DMS79 treated with DMSO at 0.1 percent for 48 hours (cell line): ENCODE measurements around the gene GUCY1A1.

Source experiments
- DNase-seq: peaks from one replicate; lab custom pipeline; 2025; lab: John Stamatoyannopoulos, UW

The GUCY1A1 gene

GRCh38 chr4:155741546-155741945 is 74.9 kb downstream of the GUCY1A1 start:
- DNase-seq = no peak

GRCh38 chr4:155742310-155743015 is 75.8 kb downstream of the GUCY1A1 start:
- no peak for DNase-seq

- no peak for DNase-seq
These were observed 79.3 kb downstream of the GUCY1A1 start for GRCh38 chr4:155745984-155746383.

DNA sequence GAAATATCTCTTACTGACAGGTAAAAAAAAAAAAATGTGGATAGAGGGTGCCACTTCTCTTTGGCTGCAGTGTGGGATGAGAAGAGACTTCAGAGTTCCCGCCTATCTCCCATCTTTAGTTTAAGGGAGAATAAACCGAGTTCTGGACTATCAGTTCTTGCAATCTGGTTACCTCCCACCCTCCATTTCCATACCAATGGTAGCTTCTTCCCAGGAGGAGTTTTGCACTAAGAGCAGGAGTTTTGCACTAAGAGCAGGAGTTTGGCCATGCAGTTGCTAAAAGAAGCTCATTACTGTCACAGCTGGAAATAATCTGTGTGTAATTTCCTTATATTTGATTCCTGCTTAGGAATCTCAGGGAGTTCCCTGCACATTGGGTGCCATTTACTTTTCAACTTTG is 81.4 kb downstream of the GUCY1A1 start:
- DNase-seq = no peak

GRCh38 chr4:155749041-155749440 is 82.4 kb downstream of the GUCY1A1 start:
- DNase-seq = no peak

DNA sequence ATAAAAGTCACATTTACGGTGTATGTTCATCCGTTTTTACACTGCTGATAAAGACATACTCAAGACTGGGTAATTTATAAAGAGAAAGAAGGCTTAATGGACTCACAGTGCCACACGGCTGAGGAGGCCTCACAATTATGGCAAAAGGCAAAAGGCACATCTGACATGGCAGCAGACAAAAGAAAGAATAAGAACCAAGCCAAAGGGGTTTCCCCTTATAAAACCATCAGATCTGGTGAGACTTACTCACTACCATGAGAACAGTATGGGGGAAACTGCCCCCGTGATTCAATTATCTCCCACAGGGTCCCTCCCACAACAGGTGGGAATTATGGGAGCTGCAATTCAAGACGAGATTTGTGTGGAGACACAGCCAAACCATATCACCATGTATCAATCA is 84.9 kb downstream of the GUCY1A1 start:
- DNase-seq = no peak

- no peak for DNase-seq
These were observed 91.2 kb downstream of the GUCY1A1 start for GRCh38 chr4:155757745-155758265.

DNA sequence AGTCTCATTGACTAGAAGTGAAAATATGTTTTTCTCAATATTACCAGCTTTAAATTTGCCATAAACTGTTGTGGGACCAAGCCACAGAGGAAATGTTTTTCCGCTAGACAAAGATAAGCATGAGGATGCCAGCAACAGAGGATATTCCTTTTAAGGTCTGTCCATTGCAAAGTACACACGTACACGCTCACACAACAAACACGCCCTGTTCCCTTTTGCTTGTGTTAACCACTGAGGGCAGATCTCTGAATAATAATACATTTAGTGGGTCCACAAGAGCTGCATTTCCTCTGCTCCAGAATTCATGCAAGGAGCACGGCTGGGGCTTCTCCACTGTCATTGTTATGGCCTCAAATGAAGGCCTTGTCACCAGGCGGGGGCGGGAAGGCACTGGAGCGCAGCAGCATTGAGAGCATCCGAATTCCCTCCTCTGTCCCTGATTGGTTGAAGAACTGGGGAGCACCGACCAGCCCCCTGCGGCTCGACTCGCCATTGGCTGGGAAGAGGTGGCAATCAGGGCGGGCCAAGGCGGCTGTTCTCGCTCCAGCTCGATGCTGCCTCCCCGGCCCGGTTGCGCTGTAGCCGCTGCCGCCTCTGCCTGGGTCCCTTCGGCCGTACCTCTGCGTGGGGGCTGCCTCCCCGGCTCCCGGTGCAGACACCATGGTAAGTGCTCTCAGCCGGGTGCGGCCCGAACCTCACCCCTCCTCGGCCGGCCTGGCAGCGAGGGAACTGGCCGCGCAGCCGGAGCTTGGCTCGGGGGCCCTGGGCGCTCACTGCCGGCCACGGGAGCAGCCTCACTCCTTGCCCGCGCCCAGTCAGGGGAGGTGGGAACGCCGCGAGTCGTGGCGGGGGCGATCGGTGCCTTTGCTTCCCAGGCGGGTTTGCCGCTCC is 92.1 kb downstream of the GUCY1A1 start, which contains the start of gene GUCY1B1:
GUCY1B1 (plus strand) TSS at position 541 of the 891 bp plus-strand sequence; CDS start at position 661, 120 bp downstream.
- DNase-seq = no peak

DNA sequence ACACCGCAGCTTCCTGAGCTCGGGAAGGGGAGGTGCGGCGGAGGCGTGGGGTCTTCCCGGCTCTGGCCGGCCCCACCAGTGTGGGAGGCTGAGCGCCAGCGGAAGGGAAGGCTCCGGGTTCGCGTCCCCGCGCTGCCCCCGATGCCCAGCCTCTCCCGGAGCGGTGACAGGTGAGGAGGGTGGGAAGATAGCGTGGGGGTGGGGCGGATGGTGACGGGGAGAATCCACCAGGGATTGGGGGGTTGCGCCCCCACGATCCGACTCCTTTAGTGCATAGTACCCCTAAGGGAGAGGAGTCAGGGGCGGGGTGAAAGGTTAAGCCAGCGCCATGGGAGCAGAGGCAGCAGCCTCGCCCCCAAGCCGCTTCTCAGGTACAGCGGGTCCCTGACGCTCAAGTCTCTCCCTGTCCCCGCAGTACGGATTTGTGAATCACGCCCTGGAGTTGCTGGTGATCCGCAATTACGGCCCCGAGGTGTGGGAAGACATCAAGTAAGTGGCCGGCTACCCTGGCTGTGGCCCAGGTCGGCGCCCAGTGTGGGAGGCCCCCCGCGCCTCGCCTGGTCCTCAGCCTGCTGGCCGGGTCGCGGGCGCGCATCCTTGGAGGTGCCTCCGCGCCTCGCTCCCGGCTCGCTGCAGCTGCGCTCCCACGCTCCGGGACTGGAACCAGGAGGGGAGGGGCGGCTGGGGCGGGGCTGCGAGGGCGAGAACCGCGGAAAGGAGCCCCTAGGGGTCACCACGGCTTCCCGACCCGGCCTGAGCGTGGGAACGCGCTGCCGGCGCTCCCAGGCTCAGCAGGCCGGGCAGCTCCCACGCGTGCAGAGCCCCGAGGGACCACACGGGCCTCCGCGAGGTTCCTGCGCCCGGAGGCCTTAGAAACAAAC is 93.0 kb downstream of the GUCY1A1 start:
- no peak for DNase-seq

DNA sequence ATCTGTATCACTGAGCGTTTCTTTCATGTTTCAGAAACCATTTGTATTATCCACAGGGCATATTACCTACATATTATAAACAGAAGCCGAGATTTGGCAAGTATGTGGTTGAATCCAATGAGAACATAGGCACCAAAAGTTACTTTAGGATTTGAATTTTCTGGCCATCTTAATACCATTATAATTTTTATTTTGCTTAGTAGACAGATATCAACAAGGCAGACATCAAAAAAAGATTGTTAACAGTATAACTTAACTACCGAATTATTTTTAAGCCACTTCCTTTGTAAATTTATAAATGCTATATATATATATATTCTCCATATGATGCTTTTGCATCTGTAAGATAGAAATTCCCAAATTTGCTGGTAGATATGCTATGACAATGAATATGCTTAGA is 94.4 kb downstream of the GUCY1A1 start:
- no peak for DNase-seq

- no peak for DNase-seq
These were observed 95.3 kb downstream of the GUCY1A1 start for GRCh38 chr4:155761916-155762315.

DNA sequence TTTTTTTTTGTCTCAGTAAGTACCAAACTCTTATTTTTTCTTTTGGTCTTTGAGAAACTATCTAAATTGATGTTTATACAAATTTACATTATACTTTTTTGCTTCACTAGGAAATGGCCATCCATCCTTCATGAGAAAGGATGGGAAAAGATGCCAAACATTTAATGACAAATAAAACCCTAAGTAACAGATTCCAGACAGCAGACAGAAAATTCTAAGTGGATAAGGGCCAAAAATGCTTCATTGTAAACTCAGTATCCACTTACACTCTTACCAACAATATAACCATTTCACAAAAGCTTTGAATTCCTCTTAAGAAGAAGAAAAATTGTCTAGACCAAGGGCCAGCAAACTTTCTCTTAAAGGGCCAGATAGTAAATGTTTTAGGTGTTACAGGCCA is 95.7 kb downstream of the GUCY1A1 start:
- no peak for DNase-seq

- no peak for DNase-seq
These were observed 96.9 kb downstream of the GUCY1A1 start for GRCh38 chr4:155763551-155763950.

DNA sequence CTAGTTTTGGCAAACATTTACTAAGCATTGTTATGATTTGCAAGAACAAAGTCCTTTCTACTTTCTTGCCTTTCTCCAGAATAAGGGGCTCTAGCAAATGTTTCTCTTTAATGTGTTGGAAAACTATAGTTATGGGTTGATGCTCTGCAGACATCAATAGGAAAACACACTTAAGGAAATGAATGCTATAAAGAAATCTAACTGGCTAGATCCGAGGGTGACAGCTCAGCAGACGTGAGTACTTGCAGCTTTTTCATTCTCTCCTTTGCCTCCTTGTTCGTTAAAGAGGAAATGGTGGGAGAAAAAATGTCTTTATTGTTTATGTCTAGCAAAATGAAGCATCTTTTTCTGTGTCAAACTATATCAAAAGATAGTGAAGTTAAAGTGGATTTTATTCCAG is 98.5 kb downstream of the GUCY1A1 start:
- DNase-seq = no peak

DNA sequence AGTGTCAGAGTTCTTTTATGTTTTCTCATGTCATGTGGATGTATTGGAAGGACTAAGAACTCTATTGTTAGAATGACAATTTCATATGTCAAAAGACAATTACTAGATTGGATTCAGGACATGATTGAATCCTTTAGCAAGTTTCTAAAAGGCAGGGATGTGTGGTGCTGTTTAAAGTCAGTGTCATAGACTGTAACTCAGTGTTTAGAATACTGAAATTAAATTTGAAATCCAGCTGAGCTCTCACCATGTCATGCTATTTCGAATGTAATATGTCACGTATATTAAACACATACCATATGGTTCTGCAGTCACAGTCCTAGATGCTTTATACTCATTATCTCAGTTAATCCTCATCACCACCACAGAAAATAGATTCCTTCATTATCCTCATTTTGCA is 100.0 kb downstream of the GUCY1A1 start:
- no peak for DNase-seq

DNA sequence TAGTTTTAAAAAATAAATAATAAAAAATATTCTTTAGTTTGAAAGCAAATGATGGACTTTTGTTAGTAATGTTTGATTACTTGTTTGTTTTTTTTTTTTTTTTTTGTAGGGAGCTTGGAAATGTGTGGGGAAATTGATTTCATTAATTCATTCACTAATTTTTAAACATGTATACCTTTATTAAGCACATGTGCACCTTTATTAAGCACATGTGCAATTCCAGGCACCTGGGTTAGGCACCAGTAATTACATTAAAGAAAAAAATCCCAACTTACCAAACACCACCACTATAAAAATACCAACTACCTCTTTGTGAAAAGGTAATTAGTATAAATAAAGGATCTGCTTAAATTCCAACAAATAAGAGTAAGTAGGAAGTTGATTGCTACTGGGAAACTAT is 101.7 kb downstream of the GUCY1A1 start:
- no peak for DNase-seq

DNA sequence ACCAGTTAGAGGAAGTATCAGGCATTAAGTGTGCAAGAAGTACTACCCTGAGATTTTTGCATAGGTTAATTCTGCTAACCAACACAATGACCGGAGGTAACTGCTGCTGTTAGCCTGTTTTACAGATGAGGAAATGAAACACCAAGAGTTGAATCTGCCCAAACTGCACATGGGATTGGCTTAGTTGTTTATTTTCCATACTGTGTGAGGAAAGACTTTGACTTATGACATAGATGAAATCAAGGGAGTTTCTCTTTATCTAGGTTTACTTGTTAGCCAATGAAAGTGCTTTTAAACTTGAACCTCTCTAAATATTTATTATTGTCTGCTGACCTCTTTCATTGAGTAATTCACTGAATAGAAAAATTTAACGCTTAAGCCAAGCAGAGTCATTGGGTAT is 102.4 kb downstream of the GUCY1A1 start:
- no peak for DNase-seq

GRCh38 chr4:155772459-155773195 is 106.0 kb downstream of the GUCY1A1 start:
- no peak for DNase-seq

DNA sequence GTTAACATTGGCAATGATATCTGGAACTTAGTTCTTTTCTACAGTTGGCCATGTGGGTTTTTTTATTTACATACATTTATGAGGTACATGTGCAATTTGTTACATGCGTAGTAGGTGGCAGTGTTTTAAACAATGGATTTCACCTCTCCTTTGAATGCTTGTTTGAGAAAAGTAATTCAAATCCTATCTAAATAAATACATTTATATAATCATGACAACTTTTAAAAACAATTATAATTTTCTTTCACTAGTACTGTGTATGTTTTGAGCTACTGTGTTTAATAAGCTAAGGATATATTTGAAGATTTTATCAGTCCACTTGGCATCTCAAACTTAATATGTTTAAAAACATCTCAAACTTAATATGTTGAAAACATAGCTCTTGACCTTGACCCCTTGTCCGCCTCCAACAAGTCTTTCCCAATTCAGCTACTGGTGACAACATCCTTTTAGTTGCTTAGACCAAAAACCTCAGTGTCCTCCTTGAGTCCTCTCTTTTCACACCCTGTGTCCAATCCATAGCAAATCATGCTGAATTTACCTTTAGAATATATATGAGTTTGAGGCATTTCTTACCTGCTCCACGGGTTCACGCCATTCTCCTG is 106.7 kb downstream of the GUCY1A1 start:
- no peak for DNase-seq

DNA sequence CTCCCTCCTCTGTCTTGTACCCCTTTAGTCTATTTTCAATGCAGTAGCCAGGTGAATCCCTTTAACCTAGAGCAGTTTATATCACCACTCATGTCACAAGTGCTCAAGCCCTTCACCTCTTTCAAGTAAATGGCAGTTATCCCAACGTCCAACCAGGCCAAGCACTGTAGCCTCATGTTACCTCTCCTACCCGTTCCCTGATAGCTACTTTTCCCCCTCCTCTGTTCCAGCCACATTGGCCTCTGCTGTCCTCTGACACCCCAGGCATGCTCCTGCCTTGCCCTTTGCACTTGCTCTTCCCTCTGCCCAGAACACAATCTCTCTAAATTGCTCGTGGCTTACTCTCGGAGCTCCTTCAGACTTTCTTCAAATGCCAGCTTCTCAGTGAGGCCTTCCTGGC is 107.4 kb downstream of the GUCY1A1 start:
- DNase-seq = no peak
